Activated CD4-positive, alpha-beta memory T cell treated with anti-CD3 and anti-CD28 coated beads for 36 hours (primary cell): ENCODE data around the gene FCRL2. TPM values are rescaled to one million over a fixed set of nuclear protein-coding genes. Genes with fewer than 3 reads are reported as not detected.

Source experiments
- CTCF ChIA-PET: fragments of 350-600 bp; sonication (Branson Sonifier 250); formaldehyde crosslinking; loops from one replicate; lab custom pipeline; 2021; ENCODE audit warnings: antibody characterized with exemption, inconsistent platforms; lab: Charles Lee
- POLR2A ChIA-PET: fragments of 350-600 bp; sonication (Branson Sonifier 250); formaldehyde crosslinking; loops from one replicate; lab custom pipeline; 2021; ENCODE audit warnings: antibody characterized with exemption; lab: Charles Lee
- DNase-seq: peaks from one replicate; pipeline ENCODE4 v3.0.0-alpha.2; 2020
- H3K27ac Mint-ChIP-seq: one replicate; pipeline ENCODE4 v1.8.0; 2021; ENCODE audit warnings: mixed read lengths
- H3K27me3 Mint-ChIP-seq: one replicate; pipeline ENCODE4 v1.8.0; 2021; ENCODE audit warnings: mixed read lengths
- H3K36me3 Mint-ChIP-seq: one replicate; pipeline ENCODE4 v1.8.0; 2021; ENCODE audit warnings: mixed read lengths
- H3K4me1 Mint-ChIP-seq: one replicate; pipeline ENCODE4 v1.8.0; 2021; ENCODE audit warnings: low read depth, mixed read lengths
- H3K4me3 Mint-ChIP-seq: one replicate; pipeline ENCODE4 v1.8.0; 2021; ENCODE audit warnings: mild to moderate bottlenecking, mixed read lengths
- H3K9me3 Mint-ChIP-seq: one replicate; pipeline ENCODE4 v1.8.0; 2021; ENCODE audit warnings: mixed read lengths
- intact Hi-C: fragments of 100-400 bp; cut with micrococcal nuclease; formaldehyde crosslinking; loops from one replicate; pipeline ENCODE4 v1.15.1; 2023
- total RNA-seq, 2 experiments: library from RNA; stranded (reverse); gene quantifications; one replicate each; pipeline ENCODE4 v1.2.3, GENCODE V29; 2021

The FCRL2 gene
- total RNA-seq, 2 experiments from 2014 or later = not detected

- no peaks in the 10 kb centered on the region for H3K36me3 Mint-ChIP-seq
- H3K27ac Mint-ChIP-seq = no peak within 1 kb of the TSS
- H3K27me3 Mint-ChIP-seq = peaks cover 23% of the 10 kb centered on the region
- ChIA-PET POLR2A (no interaction called here), CTCF (no interaction called here)
- DNase-seq = no peak
- H3K4me3 Mint-ChIP-seq = no peak within 1 kb of the TSS
- intact Hi-C loops = no loop called here
- no peaks in the 10 kb centered on the region for H3K9me3 Mint-ChIP-seq
- H3K4me1 Mint-ChIP-seq = no peaks in the 10 kb centered on the region
These were observed 76.2 kb downstream of the FCRL2 start, which contains the start of gene FCRL3 for GRCh38 chr1:157700732-157701131. TSS of gene FCRL3 (minus strand) at chr1:157700769. CDS start at chr1:157700489, 280 bp downstream.

DNA sequence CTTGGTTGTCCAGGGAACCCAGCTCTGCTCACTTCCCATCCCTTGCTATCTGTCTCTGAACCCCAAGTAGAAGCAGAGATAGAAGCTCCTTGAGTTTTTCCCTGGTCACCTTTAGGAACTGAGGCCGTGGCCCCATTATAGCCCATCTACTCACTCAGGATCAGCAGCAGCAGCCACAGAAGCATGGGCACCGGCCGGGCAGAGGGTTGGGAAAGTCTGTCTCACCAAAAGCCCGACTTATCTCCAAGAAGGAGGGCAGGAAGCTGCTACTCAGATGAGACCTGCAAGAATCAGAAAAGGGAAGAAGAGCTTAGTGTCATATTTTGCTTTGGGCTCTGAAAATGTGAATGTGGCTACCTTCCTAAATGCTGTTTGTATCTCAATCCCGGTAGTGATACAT is 76.6 kb downstream of the FCRL2 start:
- Mint-ChIP-seq H3K4me1 (no peaks in the 10 kb centered on the region), H3K27me3 (peaks cover 23% of the 10 kb centered on the region), H3K36me3 (no peaks in the 10 kb centered on the region), H3K27ac (no peak overlapping the region), H3K4me3 (no peak overlapping the region), H3K9me3 (no peaks in the 10 kb centered on the region)
- POLR2A ChIA-PET = no interaction called here
- CTCF ChIA-PET = no interaction called here
- DNase-seq = no peak
- intact Hi-C loops = no loop called here

- Mint-ChIP-seq H3K27ac (peak overlapping the region; percentile 10), H3K27me3 (peaks cover 21% of the 10 kb centered on the region), H3K4me1 (no peaks in the 10 kb centered on the region), H3K9me3 (no peaks in the 10 kb centered on the region), H3K36me3 (no peaks in the 10 kb centered on the region), H3K4me3 (no peak overlapping the region)
- intact Hi-C loops = no loop called here
- ChIA-PET POLR2A (no interaction called here), CTCF (no interaction called here)
- DNase-seq = no peak
These were observed 79.0 kb downstream of the FCRL2 start for GRCh38 chr1:157697781-157698569.

- no peaks in the 10 kb centered on the region for H3K9me3 Mint-ChIP-seq
- no peak overlapping the region for H3K4me3 Mint-ChIP-seq
- DNase-seq = no peak
- intact Hi-C loops = no loop called here
- CTCF ChIA-PET = no interaction called here
- POLR2A ChIA-PET = no interaction called here
- no peaks in the 10 kb centered on the region for H3K4me1 Mint-ChIP-seq
- H3K36me3 Mint-ChIP-seq = no peaks in the 10 kb centered on the region
- no peak overlapping the region for H3K27ac Mint-ChIP-seq
- H3K27me3 Mint-ChIP-seq = peaks cover 21% of the 10 kb centered on the region
These were observed 79.8 kb downstream of the FCRL2 start for GRCh38 chr1:157696966-157697628.

Other genes with a start within 250 kb of the FCRL2 start
- gene FCRL5, start 224.6 kb downstream of the FCRL2 start, total RNA-seq = not detected
- gene FCRL4, start 179.0 kb downstream of the FCRL2 start, total RNA-seq = not detected
- gene FCRL3, start 76.4 kb downstream of the FCRL2 start, total RNA-seq = under 1 TPM; 0.69 to 0.82 TPM
- gene FCRL1, start 43.0 kb upstream of the FCRL2 start, total RNA-seq = not detected
- gene CD5L, start 64.7 kb upstream of the FCRL2 start, total RNA-seq = not detected
- not detected for gene KIRREL1, start 216.5 kb upstream of the FCRL2 start, total RNA-seq